ENCODE results near the gene CIDEB. TPM values are rescaled to one million over a fixed set of nuclear protein-coding genes. Genes with fewer than 3 reads are reported as not detected.
"Not testable (repeated sequence)": the region's sequence is repeated elsewhere in the genome, so short reads cannot be mapped to it uniquely, and the experiment has no call there.

The CIDEB gene, protein sequence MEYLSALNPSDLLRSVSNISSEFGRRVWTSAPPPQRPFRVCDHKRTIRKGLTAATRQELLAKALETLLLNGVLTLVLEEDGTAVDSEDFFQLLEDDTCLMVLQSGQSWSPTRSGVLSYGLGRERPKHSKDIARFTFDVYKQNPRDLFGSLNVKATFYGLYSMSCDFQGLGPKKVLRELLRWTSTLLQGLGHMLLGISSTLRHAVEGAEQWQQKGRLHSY
- total RNA-seq (2021) = 0.42 TPM in 1 of 2 replicates, not detected in the other
- percentile 14 among the genes with signal in this experiment for Bru-seq, nascent RNA
- BruChase-seq, experiment 1, labeled RNA remaining after a 2-hour chase = percentile 15 among the genes with signal in this experiment
- BruChase-seq, experiment 2, labeled RNA remaining after a 6-hour chase = percentile 21 among the genes with signal in this experiment
- long read RNA-seq, partial matches to known transcripts = 0 of 2 reads
- long read RNA-seq, other reads (novel, unspliced or antisense) = 2 of 2 reads

DNA sequence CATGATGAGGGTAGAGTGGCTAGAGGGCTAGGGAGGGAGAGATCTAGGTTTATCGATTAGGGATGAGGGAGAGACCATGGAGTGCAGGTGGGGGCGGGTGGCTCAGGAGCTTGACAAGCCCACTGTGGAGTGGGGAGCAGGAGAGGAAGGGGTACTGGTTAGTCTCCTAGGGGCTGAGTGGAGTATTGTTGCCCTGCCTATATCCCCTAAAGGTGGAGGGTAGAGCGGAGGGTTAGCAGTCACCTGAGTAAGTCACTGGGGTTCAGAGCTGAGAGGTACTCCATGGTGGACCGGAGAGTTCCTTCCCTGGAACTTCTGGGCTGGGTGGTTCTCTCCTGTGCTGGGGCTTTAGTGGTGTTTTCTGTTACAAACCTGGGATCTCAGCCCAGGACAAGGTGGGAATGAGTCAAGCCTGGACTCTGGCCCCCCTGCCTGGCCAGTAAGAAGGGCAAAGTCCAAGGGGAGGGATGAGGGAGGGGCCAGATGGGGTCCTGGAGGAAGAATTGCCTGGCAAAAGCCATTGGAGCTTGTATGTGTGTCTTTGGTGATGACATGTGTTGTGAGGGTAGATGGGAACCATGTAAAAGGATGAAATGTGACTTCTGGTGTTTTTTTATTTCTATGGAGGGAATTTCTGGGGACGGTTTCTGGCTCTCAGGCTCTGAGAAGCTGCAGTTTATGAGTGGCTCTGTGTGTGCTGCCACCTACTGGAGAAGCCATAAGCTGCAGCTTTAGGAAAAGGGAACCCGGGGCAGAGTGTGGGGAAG lies at the start of gene CIDEB:
Gene CIDEB (minus strand): TSS at position 403 of the 767 bp plus-strand sequence. CDS start 119 bp downstream, at position 284.
- ChIA-PET POLR2A (ENCODE audit: low non-redundant PET) (no interaction called here), CTCF (interaction anchor here (0.5 to 3.3 kb wide), 13 partner anchors 8 to 785 kb away, joined by 3 to 21 read pairs (median 4); partner anchors contain the start of genes DHRS1, KHNYN, MDP1 and NOP9)
- intact Hi-C loops (cut with micrococcal nuclease; ENCODE audit: unreplicated experiment) = no loop called here
- H3K9me3 ChIP-seq (ENCODE audit: low read depth, low read length, poor library complexity, severe bottlenecking) = no peaks in the 10 kb centered on the region
- BruUV-seq (replicated peaks) = no TSS peak
- no peak within 1 kb of the TSS for H3K4me3 ChIP-seq (ENCODE audit: low read depth, low read length, poor library complexity, severe bottlenecking)
- no peaks in the 10 kb centered on the region for H3K27me3 ChIP-seq (replicated peaks; ENCODE audit: insufficient read depth, low read depth, low read length, poor library complexity)
- TF ChIP-seq EZH2 (IDR thresholded peaks at IDR 0.05; ENCODE audit: borderline replicate concordance, low read depth, low read length, poor library complexity, severe bottlenecking) = no peak
- TF ChIP-seq, protein P1, sequence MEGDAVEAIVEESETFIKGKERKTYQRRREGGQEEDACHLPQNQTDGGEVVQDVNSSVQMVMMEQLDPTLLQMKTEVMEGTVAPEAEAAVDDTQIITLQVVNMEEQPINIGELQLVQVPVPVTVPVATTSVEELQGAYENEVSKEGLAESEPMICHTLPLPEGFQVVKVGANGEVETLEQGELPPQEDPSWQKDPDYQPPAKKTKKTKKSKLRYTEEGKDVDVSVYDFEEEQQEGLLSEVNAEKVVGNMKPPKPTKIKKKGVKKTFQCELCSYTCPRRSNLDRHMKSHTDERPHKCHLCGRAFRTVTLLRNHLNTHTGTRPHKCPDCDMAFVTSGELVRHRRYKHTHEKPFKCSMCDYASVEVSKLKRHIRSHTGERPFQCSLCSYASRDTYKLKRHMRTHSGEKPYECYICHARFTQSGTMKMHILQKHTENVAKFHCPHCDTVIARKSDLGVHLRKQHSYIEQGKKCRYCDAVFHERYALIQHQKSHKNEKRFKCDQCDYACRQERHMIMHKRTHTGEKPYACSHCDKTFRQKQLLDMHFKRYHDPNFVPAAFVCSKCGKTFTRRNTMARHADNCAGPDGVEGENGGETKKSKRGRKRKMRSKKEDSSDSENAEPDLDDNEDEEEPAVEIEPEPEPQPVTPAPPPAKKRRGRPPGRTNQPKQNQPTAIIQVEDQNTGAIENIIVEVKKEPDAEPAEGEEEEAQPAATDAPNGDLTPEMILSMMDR (conservative IDR thresholded peaks at IDR 0.05; ENCODE audit: low read depth, low read length) = peak; percentile 96
- peak; percentile 69 for DNase-seq (ENCODE audit: low spot score)
- H3K27ac ChIP-seq (ENCODE audit: low read depth, low read length, poor library complexity, severe bottlenecking) = no peak within 1 kb of the TSS
- peaks cover 34% of the 10 kb centered on the region for H3K36me3 ChIP-seq (ENCODE audit: insufficient read depth, low read length, poor library complexity, severe bottlenecking)
- peaks cover 13% of the 10 kb centered on the region for H3K4me1 ChIP-seq (ENCODE audit: insufficient read depth, low read length, poor library complexity, severe bottlenecking)

DNA sequence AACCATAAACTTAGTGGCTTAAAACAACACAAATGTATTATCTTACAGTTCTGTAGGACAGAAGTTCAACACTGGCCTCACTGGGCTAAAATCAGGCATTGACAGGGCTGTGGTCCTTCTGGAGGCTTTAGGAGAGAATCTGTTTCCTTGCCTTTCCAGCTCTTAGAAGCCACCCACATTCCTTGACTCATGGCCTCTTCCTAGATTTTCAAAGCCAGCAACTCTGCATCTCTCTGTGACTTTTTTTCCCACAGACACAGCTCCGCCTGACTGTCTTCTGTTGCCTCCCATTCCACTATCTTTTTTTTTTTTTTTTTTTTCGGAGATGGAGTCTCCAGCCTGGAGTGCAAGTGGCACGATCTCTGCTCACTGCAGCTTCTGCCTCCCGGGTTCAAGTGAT lies 48.4 kb upstream of the CIDEB start:
- intact Hi-C loops (cut with micrococcal nuclease; ENCODE audit: unreplicated experiment) = no loop called here
- ChIA-PET POLR2A (ENCODE audit: low non-redundant PET) (no interaction called here), CTCF (no interaction called here)
- H3K27me3 ChIP-seq (replicated peaks; ENCODE audit: insufficient read depth, low read depth, low read length, poor library complexity) = no peaks in the 10 kb centered on the region
- BruUV-seq (replicated peaks) = no TSS peak
- no peak for DNase-seq (ENCODE audit: low spot score)
- no peak overlapping the region for H3K27ac ChIP-seq (ENCODE audit: low read depth, low read length, poor library complexity, severe bottlenecking)
- TF ChIP-seq, protein P1 (conservative IDR thresholded peaks at IDR 0.05; ENCODE audit: low read depth, low read length) = no peak
- no peak for TF ChIP-seq EZH2 (IDR thresholded peaks at IDR 0.05; ENCODE audit: borderline replicate concordance, low read depth, low read length, poor library complexity, severe bottlenecking)
- H3K4me1 ChIP-seq (ENCODE audit: insufficient read depth, low read length, poor library complexity, severe bottlenecking) = peaks cover 7% of the 10 kb centered on the region
- H3K36me3 ChIP-seq (ENCODE audit: insufficient read depth, low read length, poor library complexity, severe bottlenecking) = no peaks in the 10 kb centered on the region
- H3K9me3 ChIP-seq (ENCODE audit: low read depth, low read length, poor library complexity, severe bottlenecking) = no peaks in the 10 kb centered on the region
- H3K4me3 ChIP-seq (ENCODE audit: low read depth, low read length, poor library complexity, severe bottlenecking) = no peak overlapping the region

DNA sequence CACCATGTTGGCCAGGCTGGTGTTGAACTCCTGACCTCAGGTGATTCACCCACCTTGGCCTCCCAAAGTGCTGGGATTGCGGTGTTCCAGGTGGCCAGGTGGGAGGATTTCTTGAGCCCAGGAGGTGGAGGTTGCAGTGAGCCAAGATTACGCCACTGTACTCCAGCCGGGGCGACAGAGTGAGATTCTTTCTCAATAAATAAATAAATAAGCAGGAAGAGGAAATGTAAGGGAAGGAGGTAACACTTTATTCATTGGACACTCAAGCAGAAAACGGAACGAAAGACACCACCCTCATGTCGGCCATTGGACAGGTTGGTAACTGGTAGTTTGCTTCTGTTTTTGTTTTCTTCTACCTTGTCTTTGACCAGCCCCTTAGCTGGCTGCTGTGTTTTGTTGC lies 47.2 kb upstream of the CIDEB start:
- Histone ChIP-seq H3K4me1 (ENCODE audit: insufficient read depth, low read length, poor library complexity, severe bottlenecking) (peaks cover 7% of the 10 kb centered on the region), H3K36me3 (ENCODE audit: insufficient read depth, low read length, poor library complexity, severe bottlenecking) (no peaks in the 10 kb centered on the region), H3K27me3 (replicated peaks; ENCODE audit: insufficient read depth, low read depth, low read length, poor library complexity) (no peaks in the 10 kb centered on the region), H3K27ac (ENCODE audit: low read depth, low read length, poor library complexity, severe bottlenecking) (no peak overlapping the region), H3K9me3 (ENCODE audit: low read depth, low read length, poor library complexity, severe bottlenecking) (no peaks in the 10 kb centered on the region), H3K4me3 (ENCODE audit: low read depth, low read length, poor library complexity, severe bottlenecking) (no peak overlapping the region)
- ChIA-PET POLR2A (ENCODE audit: low non-redundant PET) (no interaction called here), CTCF (no interaction called here)
- intact Hi-C loops (cut with micrococcal nuclease; ENCODE audit: unreplicated experiment) = no loop called here
- TF ChIP-seq EZH2 (IDR thresholded peaks at IDR 0.05; ENCODE audit: borderline replicate concordance, low read depth, low read length, poor library complexity, severe bottlenecking) = no peak
- TF ChIP-seq, protein P1 (conservative IDR thresholded peaks at IDR 0.05; ENCODE audit: low read depth, low read length) = no peak
- no peak for DNase-seq (ENCODE audit: low spot score)
- BruUV-seq (replicated peaks) = no TSS peak

DNA sequence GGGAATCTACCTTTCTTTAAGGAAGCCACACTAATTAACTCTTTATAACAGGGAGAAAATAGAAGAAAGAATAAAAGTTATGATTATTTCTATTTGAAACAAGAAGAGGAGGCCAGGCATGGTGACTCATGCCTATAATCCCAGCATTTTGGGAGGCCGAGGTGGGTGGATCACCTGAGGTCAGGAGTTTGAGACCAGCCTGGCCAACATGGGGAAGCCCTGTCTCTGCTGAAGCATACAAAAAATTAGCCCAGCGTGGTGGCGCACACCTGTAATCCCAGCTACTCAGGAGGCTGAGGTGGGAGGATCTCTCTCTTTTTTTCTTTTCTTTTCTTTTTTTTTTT lies 46.7 kb upstream of the CIDEB start:
- H3K27ac ChIP-seq (ENCODE audit: low read depth, low read length, poor library complexity, severe bottlenecking); BruUV-seq (replicated peaks); DNase-seq (ENCODE audit: low spot score); H3K27me3 ChIP-seq (replicated peaks; ENCODE audit: insufficient read depth, low read depth, low read length, poor library complexity); H3K4me1 ChIP-seq (ENCODE audit: insufficient read depth, low read length, poor library complexity, severe bottlenecking); H3K4me3 ChIP-seq (ENCODE audit: low read depth, low read length, poor library complexity, severe bottlenecking); POLR2A ChIA-PET (ENCODE audit: low non-redundant PET); intact Hi-C loops (cut with micrococcal nuclease; ENCODE audit: unreplicated experiment); CTCF ChIA-PET; H3K36me3 ChIP-seq (ENCODE audit: insufficient read depth, low read length, poor library complexity, severe bottlenecking); H3K9me3 ChIP-seq (ENCODE audit: low read depth, low read length, poor library complexity, severe bottlenecking): not testable (repeated sequence)

All from A673 (cell line).